HepG2 (cell line): ENCODE results near the gene ARRDC1. TPM values are rescaled to one million over a fixed set of nuclear protein-coding genes. Genes with fewer than 3 reads are reported as not detected.
A peak's percentile ranks its signal among the peaks of the same experiment; 100 is the strongest.

Experiments
- AGO1 ChIP-seq: fragments of 200-400 bp; formaldehyde crosslinking; IDR thresholded peaks from 2 replicates; pipeline ENCODE4 v1.6.1; 2017; ENCODE audit warnings: mild to moderate bottlenecking, low read depth, low read length, moderate library complexity; ENCODE audit not compliant: poor library complexity, severe bottlenecking
- CBFB ChIP-seq: sonication (generic); formaldehyde crosslinking; IDR thresholded peaks from 2 replicates; pipeline ENCODE4 v1.4.0; 2020; ENCODE audit warnings: missing genetic modification reagents
- DNMT3B ChIP-seq: conservative IDR thresholded peaks from 2 replicates; pipeline ENCODE4 v1.6.1; 2016; ENCODE audit warnings: missing biosample characterization, control low read depth
- FLYWCH1 ChIP-seq: sonication (generic); formaldehyde crosslinking; IDR thresholded peaks from 2 replicates; pipeline ENCODE4 v1.8.1; 2023; ENCODE audit warnings: mild to moderate bottlenecking, missing genetic modification reagents
- FOXJ3 ChIP-seq: sonication (generic); formaldehyde crosslinking; IDR thresholded peaks from 2 replicates; pipeline ENCODE4 v1.4.0; 2020; ENCODE audit warnings: missing genetic modification reagents, mild to moderate bottlenecking, borderline replicate concordance
- HHEX ChIP-seq: IDR thresholded peaks from 2 replicates; pipeline ENCODE4 v1.6.1; 2016; ENCODE audit warnings: control low read depth
- HMGXB4 ChIP-seq, 2 experiments: sonication (generic) in 1 of 2; formaldehyde crosslinking in 1 of 2; IDR thresholded peaks; 2 replicates each; pipeline versions ENCODE4 v1.4.0 to v1.6.1; 2018 to 2020; ENCODE audit warnings: missing genetic modification reagents in 2 of 2, borderline replicate concordance in 1 of 2, low read depth in 1 of 2, mild to moderate bottlenecking in 1 of 2, missing biosample characterization in 1 of 2
- HNRNPK ChIP-seq: fragments of 200-400 bp; formaldehyde crosslinking; IDR thresholded peaks from 2 replicates; pipeline ENCODE4 v1.6.1; 2018; ENCODE audit warnings: low read length, low read depth, moderate library complexity, mild to moderate bottlenecking; ENCODE audit not compliant: poor library complexity, severe bottlenecking
- KLF16 ChIP-seq, 2 experiments: sonication (generic) in 1 of 2; formaldehyde crosslinking in 1 of 2; IDR thresholded peaks; 2 replicates each; pipeline versions ENCODE4 v1.6.1 to v1.8.0; 2016 to 2023; ENCODE audit warnings: missing genetic modification reagents in 2 of 2, missing compliant biosample characterization in 1 of 2
- NR2F2 ChIP-seq: IDR thresholded peaks from 2 replicates; pipeline ENCODE4 v1.6.1; 2012; ENCODE audit warnings: low read depth, inconsistent platforms, borderline replicate concordance
- SALL2 ChIP-seq: sonication (generic); formaldehyde crosslinking; IDR thresholded peaks from 2 replicates; pipeline ENCODE4 v1.8.1; 2023; ENCODE audit warnings: mild to moderate bottlenecking, missing genetic modification reagents, inconsistent platforms
- SMC3 ChIP-seq: IDR thresholded peaks from 2 replicates; pipeline ENCODE4 v1.6.1; 2011; ENCODE audit warnings: low read length, improper control_type of control experiment
- SOX6 ChIP-seq, 2 experiments: fragments of 450-650 bp in 1 of 2; sonication (generic) in 1 of 2; formaldehyde crosslinking in 1 of 2; IDR thresholded peaks; 2 replicates each; pipeline versions ENCODE4 v1.4.0 to v1.6.1; 2017 to 2020; ENCODE audit warnings: antibody characterized with exemption in 1 of 2, mild to moderate bottlenecking in 1 of 2, missing genetic modification reagents in 1 of 2
- SRF ChIP-seq: IDR thresholded peaks from 2 replicates; pipeline ENCODE4 v1.6.1; 2011; ENCODE audit warnings: mild to moderate bottlenecking, low read depth, low read length, moderate library complexity
- SYNCRIP ChIP-seq: fragments of 200-400 bp; formaldehyde crosslinking; IDR thresholded peaks from 2 replicates; pipeline ENCODE4 v1.6.1; 2018; ENCODE audit warnings: mild to moderate bottlenecking, low read depth, low read length; ENCODE audit not compliant: insufficient read depth
- TFDP2 ChIP-seq: sonication (generic); formaldehyde crosslinking; IDR thresholded peaks from 2 replicates; pipeline ENCODE4 v1.4.0; 2020; ENCODE audit warnings: missing genetic modification reagents
- THAP8 ChIP-seq: sonication (generic); formaldehyde crosslinking; IDR thresholded peaks from 2 replicates; pipeline ENCODE4 v1.5.1; 2020; ENCODE audit warnings: missing genetic modification reagents, mild to moderate bottlenecking, borderline replicate concordance
- ZBTB10 ChIP-seq: sonication (generic); formaldehyde crosslinking; IDR thresholded peaks from 2 replicates; pipeline ENCODE4 v1.4.0; 2020; ENCODE audit warnings: missing genetic modification reagents, borderline replicate concordance
- ZBTB38 ChIP-seq: sonication (generic); formaldehyde crosslinking; IDR thresholded peaks from 2 replicates; pipeline ENCODE4 v1.5.1; 2020; ENCODE audit warnings: mild to moderate bottlenecking, missing genetic modification reagents
- ZNF282 ChIP-seq: fragments of 450-650 bp; IDR thresholded peaks from 2 replicates; pipeline ENCODE4 v1.6.1; 2018; ENCODE audit not compliant: partially characterized antibody
- ZNF354B ChIP-seq: sonication (generic); formaldehyde crosslinking; IDR thresholded peaks from 2 replicates; pipeline ENCODE4 v1.8.0; 2022; ENCODE audit warnings: mild to moderate bottlenecking, missing genetic modification reagents
- ZNF562 ChIP-seq: sonication (generic); formaldehyde crosslinking; IDR thresholded peaks from 2 replicates; pipeline ENCODE4 v1.8.0; 2022; ENCODE audit warnings: missing genetic modification reagents, borderline replicate concordance
- ZNF768 ChIP-seq: sonication (generic); formaldehyde crosslinking; IDR thresholded peaks from 2 replicates; pipeline ENCODE4 v1.4.0; 2020; ENCODE audit warnings: missing genetic modification reagents
- polyA plus RNA-seq, 8 experiments: library from polyadenylated mRNA; depleted of rRNA in 3 of 8; stranded (reverse) in 7 of 8; unstranded in 1 of 8; fragments of >200 nt; fragmentation: Illumina TruSeq in 4 of 8; extraction: Trizol in 4 of 8; gene quantifications; 2 replicates each; pipeline versions ENCODE4 v1.2.1 to v1.2.3, GENCODE V29; 2011 to 2016; ENCODE audit warnings: low read depth in 4 of 8, missing spikeins in 1 of 8, mixed read lengths in 1 of 8; ENCODE audit not compliant: insufficient read depth in 1 of 8
- total RNA-seq, 5 experiments: library from RNA; depleted of rRNA; stranded (reverse); fragments of >200 nt; fragmentation: Illumina TruSeq; extraction: Trizol; gene quantifications; 2 replicates each; pipeline ENCODE4 v1.2.3, GENCODE V29; 2016; ENCODE audit warnings: low read depth in 1 of 5

ARRDC1 gene
- total and polyA plus RNA-seq, 2 of the 13 experiments (the other 11 are each of a cell fraction or from before 2014, with no cell fraction given), result 21.7 to 44.4 TPM

- TF ChIP-seq THAP8 (CRISPR knock-in tag), result no peak
- 0 out of 2 replicates have a peak, but pooled peaks have one; percentile 21 for TF ChIP-seq ZBTB10 (CRISPR knock-in tag)
- TF ChIP-seq DNMT3B, result no peak
- no peak for TF ChIP-seq SMC3
- TF ChIP-seq HHEX (CRISPR knock-in tag), result no peak
- TF ChIP-seq ZNF768 (CRISPR knock-in tag), result no peak; the same call in 1 of the 2 replicates
- TF ChIP-seq FLYWCH1 (CRISPR knock-in tag), result no peak
- TF ChIP-seq KLF16 (CRISPR knock-in tag; IDR thresholded peaks at IDR 0.05), result no peak
- peak; percentile 32; the same call in 1 of the 2 replicates for TF ChIP-seq ZBTB38 (CRISPR knock-in tag)
- peak; percentile 24; the same call in 1 of the 2 replicates for TF ChIP-seq SALL2 (CRISPR knock-in tag)
- no peak for TF ChIP-seq NR2F2
- 0 out of 2 replicates have a peak, but pooled peaks have one; percentile 28 for TF ChIP-seq TFDP2 (CRISPR knock-in tag)
- TF ChIP-seq FOXJ3 (CRISPR knock-in tag), result no peak
- TF ChIP-seq SOX6 (IDR thresholded peaks at IDR 0.05), result no peak
- TF ChIP-seq SOX6 (CRISPR knock-in tag; IDR thresholded peaks at IDR 0.05), result no peak
- no peak for TF ChIP-seq SRF
- no peak for TF ChIP-seq CBFB (CRISPR knock-in tag)
- TF ChIP-seq AGO1, result no peak
- no peak for TF ChIP-seq SYNCRIP
- TF ChIP-seq HNRNPK, result peak; percentile 64
- TF ChIP-seq ZNF354B, result no peak
- no peak for TF ChIP-seq ZNF282
- TF ChIP-seq HMGXB4 (CRISPR knock-in tag; IDR thresholded peaks at IDR 0.05; ENCODE audit: borderline replicate concordance in 1 of 2, low read depth in 1 of 2), result no peak; a peak in 1 of 4 replicates
- TF ChIP-seq ZNF562 (CRISPR knock-in tag), result no peak
These were observed at the start of gene ARRDC1 (continued) for GRCh38 chr9:137605121-137606004.
